Activated CD8-positive, alpha-beta memory T cell treated with anti-CD3 and anti-CD28 coated beads, Interleukin-2, amount 10 ng/mL, durations not matched to agents 7 days and 5 days (primary cell): Measurements from ENCODE around the gene SPINK6. TPM values are rescaled to one million over a fixed set of nuclear protein-coding genes. Genes with fewer than 3 reads are reported as not detected.

Experiments
- ATAC-seq: fragments of 150-1000 bp; cut with Tn5 transposase; one replicate; pipeline ENCODE4 v1.10.0; 2021; ENCODE audit warnings: moderate library complexity
- CTCF ChIA-PET: fragments of 350-600 bp; sonication (Branson Sonifier 250); formaldehyde crosslinking; loops from one replicate; lab custom pipeline; 2021; ENCODE audit warnings: antibody characterized with exemption; lab: Charles Lee
- DNase-seq: peaks from one replicate; pipeline ENCODE4 v3.0.0-alpha.2; 2020
- H3K27ac Mint-ChIP-seq: one replicate; pipeline ENCODE4 v1.8.0; 2021; ENCODE audit warnings: mild to moderate bottlenecking, mixed read lengths
- H3K27me3 Mint-ChIP-seq: one replicate; pipeline ENCODE4 v1.8.0; 2021; ENCODE audit warnings: mixed read lengths
- H3K36me3 Mint-ChIP-seq: one replicate; pipeline ENCODE4 v1.8.0; 2021; ENCODE audit warnings: mild to moderate bottlenecking, mixed read lengths
- H3K4me1 Mint-ChIP-seq: one replicate; pipeline ENCODE4 v1.8.0; 2021; ENCODE audit warnings: mixed read lengths
- H3K4me3 Mint-ChIP-seq: one replicate; pipeline ENCODE4 v1.8.0; 2021; ENCODE audit warnings: mild to moderate bottlenecking, moderate library complexity, mixed read lengths
- H3K9me3 Mint-ChIP-seq: one replicate; pipeline ENCODE4 v1.8.0; 2022; ENCODE audit warnings: low read depth, mixed read lengths
- total RNA-seq, 2 experiments: library from RNA; stranded (reverse); gene quantifications; one replicate each; pipeline ENCODE4 v1.2.3, GENCODE V29; 2021

The SPINK6 gene
- total RNA-seq, 2 experiments from 2014 or later: not detected

- Mint-ChIP-seq H3K4me1 (peaks cover 3% of the 10 kb centered on the region), H3K9me3 (no peaks in the 10 kb centered on the region), H3K36me3 (no peaks in the 10 kb centered on the region), H3K27ac (no peak overlapping the region), H3K27me3 (peaks cover 24% of the 10 kb centered on the region), H3K4me3 (no peak overlapping the region)
- ATAC-seq (no peak), DNase-seq (no peak)
- CTCF ChIA-PET: no interaction called here
These were observed 1.7 kb upstream of the SPINK6 start for GRCh38 chr5:148201151-148201550.

GRCh38 chr5:148205044-148205806 lies 2.4 kb downstream of the SPINK6 start:
- no peak overlapping the region for H3K4me3 Mint-ChIP-seq
- no peak for DNase-seq
- peaks cover 8% of the 10 kb centered on the region for H3K27me3 Mint-ChIP-seq
- ATAC-seq: no peak
- H3K4me1 Mint-ChIP-seq: peaks cover 3% of the 10 kb centered on the region
- no peaks in the 10 kb centered on the region for H3K36me3 Mint-ChIP-seq
- H3K27ac Mint-ChIP-seq: no peak overlapping the region
- CTCF ChIA-PET: no interaction called here
- H3K9me3 Mint-ChIP-seq: no peaks in the 10 kb centered on the region

- ATAC-seq (no peak), DNase-seq (no peak)
- Mint-ChIP-seq H3K27ac (no peak overlapping the region), H3K36me3 (no peaks in the 10 kb centered on the region), H3K4me3 (no peak overlapping the region), H3K4me1 (peaks cover 3% of the 10 kb centered on the region), H3K27me3 (peaks cover 8% of the 10 kb centered on the region), H3K9me3 (no peaks in the 10 kb centered on the region)
- CTCF ChIA-PET: no interaction called here
These were observed 3.0 kb downstream of the SPINK6 start for GRCh38 chr5:148205865-148206264.

GRCh38 chr5:148206620-148207019 lies 3.8 kb downstream of the SPINK6 start:
- no peak overlapping the region for H3K4me3 Mint-ChIP-seq
- peaks cover 7% of the 10 kb centered on the region for H3K27me3 Mint-ChIP-seq
- H3K36me3 Mint-ChIP-seq: no peaks in the 10 kb centered on the region
- no peaks in the 10 kb centered on the region for H3K4me1 Mint-ChIP-seq
- DNase-seq: no peak
- ATAC-seq: no peak
- no peaks in the 10 kb centered on the region for H3K9me3 Mint-ChIP-seq
- H3K27ac Mint-ChIP-seq: no peak overlapping the region
- CTCF ChIA-PET: no interaction called here

- no peaks in the 10 kb centered on the region for H3K36me3 Mint-ChIP-seq
- no peaks in the 10 kb centered on the region for H3K9me3 Mint-ChIP-seq
- no peaks in the 10 kb centered on the region for H3K4me1 Mint-ChIP-seq
- DNase-seq (no peak), ATAC-seq (no peak)
- peaks cover 9% of the 10 kb centered on the region for H3K27me3 Mint-ChIP-seq
- H3K4me3 Mint-ChIP-seq: no peak overlapping the region
- no peak overlapping the region for H3K27ac Mint-ChIP-seq
- CTCF ChIA-PET: no interaction called here
These were observed 5.4 kb downstream of the SPINK6 start for GRCh38 chr5:148208226-148208625.

- Mint-ChIP-seq H3K9me3 (no peaks in the 10 kb centered on the region), H3K4me1 (no peaks in the 10 kb centered on the region), H3K27me3 (peaks cover 6% of the 10 kb centered on the region), H3K27ac (no peak overlapping the region), H3K36me3 (no peaks in the 10 kb centered on the region), H3K4me3 (no peak overlapping the region)
- ATAC-seq: no peak
- no peak for DNase-seq
- CTCF ChIA-PET: no interaction called here
These were observed 6.4 kb downstream of the SPINK6 start for GRCh38 chr5:148209151-148209770.

- Mint-ChIP-seq H3K27me3 (peaks cover 2% of the 10 kb centered on the region), H3K9me3 (peaks cover 3% of the 10 kb centered on the region), H3K36me3 (no peaks in the 10 kb centered on the region), H3K4me3 (no peak overlapping the region), H3K4me1 (no peaks in the 10 kb centered on the region), H3K27ac (no peak overlapping the region)
- ATAC-seq (no peak), DNase-seq (no peak)
- CTCF ChIA-PET: no interaction called here
These were observed 11.9 kb downstream of the SPINK6 start for GRCh38 chr5:148214665-148215185.

GRCh38 chr5:148221508-148221907 lies 18.7 kb downstream of the SPINK6 start:
- Mint-ChIP-seq H3K9me3 (peaks cover 3% of the 10 kb centered on the region), H3K36me3 (no peaks in the 10 kb centered on the region), H3K27ac (no peak overlapping the region), H3K27me3 (peaks cover 12% of the 10 kb centered on the region), H3K4me3 (no peak overlapping the region), H3K4me1 (no peaks in the 10 kb centered on the region)
- CTCF ChIA-PET: no interaction called here
- ATAC-seq (no peak), DNase-seq (no peak)

GRCh38 chr5:148224117-148224742 lies 21.4 kb downstream of the SPINK6 start:
- H3K4me1 Mint-ChIP-seq: no peaks in the 10 kb centered on the region
- H3K27me3 Mint-ChIP-seq: peaks cover 12% of the 10 kb centered on the region
- H3K9me3 Mint-ChIP-seq: no peaks in the 10 kb centered on the region
- no peak for ATAC-seq
- CTCF ChIA-PET: no interaction called here
- H3K4me3 Mint-ChIP-seq: no peak overlapping the region
- no peaks in the 10 kb centered on the region for H3K36me3 Mint-ChIP-seq
- no peak for DNase-seq
- H3K27ac Mint-ChIP-seq: no peak overlapping the region

GRCh38 chr5:148228392-148228984 lies 25.6 kb downstream of the SPINK6 start:
- Mint-ChIP-seq H3K36me3 (no peaks in the 10 kb centered on the region), H3K4me1 (no peaks in the 10 kb centered on the region), H3K27ac (no peak overlapping the region), H3K9me3 (no peaks in the 10 kb centered on the region), H3K4me3 (no peak overlapping the region), H3K27me3 (peaks cover 4% of the 10 kb centered on the region)
- DNase-seq (no peak), ATAC-seq (no peak)
- CTCF ChIA-PET: no interaction called here

- Mint-ChIP-seq H3K27me3 (peaks cover 4% of the 10 kb centered on the region), H3K4me1 (no peaks in the 10 kb centered on the region)
These were observed 27.0 kb downstream of the SPINK6 start for GRCh38 chr5:148229840-148230239.

GRCh38 chr5:148230240-148230639 lies 27.4 kb downstream of the SPINK6 start:
- CTCF ChIA-PET: no interaction called here
- ATAC-seq: no peak
- no peaks in the 10 kb centered on the region for H3K4me1 Mint-ChIP-seq
- no peak for DNase-seq
- H3K27ac Mint-ChIP-seq: no peak overlapping the region
- H3K36me3 Mint-ChIP-seq: no peaks in the 10 kb centered on the region
- no peak overlapping the region for H3K4me3 Mint-ChIP-seq
- H3K9me3 Mint-ChIP-seq: no peaks in the 10 kb centered on the region
- H3K27me3 Mint-ChIP-seq: peaks cover 3% of the 10 kb centered on the region

More at GRCh38 chr5:148229840-148230239, 27.0 kb downstream of the SPINK6 start:
- H3K27ac Mint-ChIP-seq: no peak overlapping the region
- H3K9me3 Mint-ChIP-seq: no peaks in the 10 kb centered on the region
- H3K36me3 Mint-ChIP-seq: no peaks in the 10 kb centered on the region
- CTCF ChIA-PET: no interaction called here
- no peak for DNase-seq
- no peak overlapping the region for H3K4me3 Mint-ChIP-seq
- ATAC-seq: no peak

- ATAC-seq: no peak
- CTCF ChIA-PET: no interaction called here
These were observed 35.1 kb downstream of the SPINK6 start for GRCh38 chr5:148237785-148238417.

More at GRCh38 chr5:148237785-148238417, 35.1 kb downstream of the SPINK6 start:
- no peaks in the 10 kb centered on the region for H3K4me1 Mint-ChIP-seq
- no peaks in the 10 kb centered on the region for H3K9me3 Mint-ChIP-seq
- no peak overlapping the region for H3K4me3 Mint-ChIP-seq
- H3K27ac Mint-ChIP-seq: no peak overlapping the region
- H3K36me3 Mint-ChIP-seq: no peaks in the 10 kb centered on the region
- H3K27me3 Mint-ChIP-seq: no peaks in the 10 kb centered on the region
- DNase-seq: no peak
